Panc1 (cell line): Measurements from ENCODE around the gene KBTBD3. TPM values are rescaled to one million over a fixed set of nuclear protein-coding genes. Genes with fewer than 3 reads are reported as not detected.

Experiments
- ATAC-seq: fragments of 200-7000 bp; cut with Tn5 transposase; 2 replicates; pipeline ENCODE4 v1.9.1; 2020; ENCODE audit warnings: mild to moderate bottlenecking, moderate library complexity
- BruUV-seq: library from RNA; stranded (reverse); fragments of 400-500 nt; replicated peaks from 2 replicates; lab custom pipeline; 2021; lab: Mats Ljungman, UMichigan
- CTCF ChIA-PET: fragments of 300-600 bp; sonication (Branson Sonifier 250); formaldehyde crosslinking; loops from one replicate; lab custom pipeline; 2022; ENCODE audit warnings: antibody characterized with exemption; lab: Charles Lee
- POLR2A ChIA-PET: fragments of 300-600 bp; sonication (Branson Sonifier 250); formaldehyde crosslinking; loops from one replicate; lab custom pipeline; 2022; ENCODE audit warnings: antibody characterized with exemption; lab: Charles Lee
- DNase-seq: peaks from one replicate; pipeline ENCODE4 v3.0.0-alpha.2; 2010; ENCODE audit warnings: low read depth, low spot score
- H3K27ac ChIP-seq: 2 replicates; pipeline ENCODE4 v1.5.1; 2011; ENCODE audit warnings: mild to moderate bottlenecking, low read length, inconsistent platforms
- H3K27me3 ChIP-seq: fragments of 200-500 bp; sonication (Bioruptor generic); 2 replicates; pipeline ENCODE4 v1.6.0; 2014; ENCODE audit warnings: low read length, inconsistent platforms; ENCODE audit not compliant: control insufficient read depth, insufficient read depth
- H3K36me3 ChIP-seq: fragments of 200-500 bp; sonication (Bioruptor generic); 2 replicates; pipeline ENCODE4 v1.5.1; 2014; ENCODE audit warnings: inconsistent platforms, mild to moderate bottlenecking, low read length, moderate library complexity; ENCODE audit not compliant: control insufficient read depth, insufficient read depth
- H3K4me1 ChIP-seq: 2 replicates; pipeline ENCODE4 v1.5.1; 2011; ENCODE audit warnings: inconsistent platforms, mild to moderate bottlenecking, low read length, moderate library complexity; ENCODE audit not compliant: control insufficient read depth, insufficient read depth
- H3K4me3 ChIP-seq, 2 experiments: 2 replicates each; pipeline ENCODE4 v1.5.1; 2011 to 2012; ENCODE audit warnings: low read depth in 2 of 2, low read length in 2 of 2, mild to moderate bottlenecking in 2 of 2, inconsistent platforms in 1 of 2, moderate library complexity in 1 of 2
- H3K9me3 ChIP-seq: fragments of 200-500 bp; sonication (Bioruptor generic); 2 replicates; pipeline ENCODE4 v1.5.1; 2014; ENCODE audit warnings: low read depth, mild to moderate bottlenecking, inconsistent platforms, low read length, moderate library complexity; ENCODE audit not compliant: control insufficient read depth, insufficient read depth
- CTCF ChIP-seq: fragments of 450-650 bp; IDR thresholded peaks from 2 replicates; pipeline ENCODE4 v1.5.1; 2017; ENCODE audit warnings: mild to moderate bottlenecking
- POLR2AphosphoS5 ChIP-seq: IDR thresholded peaks from 2 replicates; pipeline ENCODE4 v1.6.1; 2012; ENCODE audit warnings: mild to moderate bottlenecking, low read depth, low read length, moderate library complexity
- REST ChIP-seq, 2 experiments: IDR thresholded peaks; 2 replicates each; pipeline ENCODE4 v1.6.1; 2011 to 2012; ENCODE audit warnings: low read depth in 2 of 2, control low read depth in 1 of 2, low read length in 1 of 2, mild to moderate bottlenecking in 1 of 2, moderate library complexity in 1 of 2; ENCODE audit not compliant: insufficient read depth in 1 of 2
- SIN3A ChIP-seq: IDR thresholded peaks from 2 replicates; pipeline ENCODE4 v1.6.1; 2012; ENCODE audit warnings: low read depth, mild to moderate bottlenecking, low read length, moderate library complexity, borderline replicate concordance; ENCODE audit not compliant: insufficient read depth
- TCF7L2 ChIP-seq: IDR thresholded peaks from 2 replicates; pipeline ENCODE4 v1.6.1; 2011; ENCODE audit warnings: mild to moderate bottlenecking, low read depth, low read length, inconsistent platforms
- in situ Hi-C: cut with HindIII; loops from 2 replicates; pipeline ENCODE4 v1.10.0; 2016; ENCODE audit warnings: low sequenced_read_pairs, low pct_unique_long_range_greater_than_20kb
- intact Hi-C: fragments of 100-400 bp; cut with micrococcal nuclease; formaldehyde crosslinking; loops from one replicate; pipeline ENCODE4 v1.10.0; 2022; ENCODE audit not compliant: unreplicated experiment
- total RNA-seq: library from RNA; stranded (reverse); gene quantifications from one replicate; pipeline ENCODE4 v1.2.1, GENCODE V29; 2021; ENCODE audit not compliant: unreplicated experiment

KBTBD3 gene
- total RNA-seq, 1 experiment from 2014 or later, result 5.7 TPM

GRCh38 chr11:106076171-106076918 is 802 bp downstream of the KBTBD3 start:
- Histone ChIP-seq H3K9me3 (no peaks in the 10 kb centered on the region), H3K4me3 (peak overlapping the region; percentile 90 to 98), H3K4me1 (peaks cover 16% of the 10 kb centered on the region), H3K36me3 (peaks cover 18% of the 10 kb centered on the region), H3K27ac (peak overlapping the region; percentile 76), H3K27me3 (no peaks in the 10 kb centered on the region)
- intact Hi-C loops (loop anchor here (2.0 kb wide), 1 partner anchor 54 kb away; the partner anchor contains the start of gene MSANTD4), in situ Hi-C loops (no loop called here)
- ChIA-PET POLR2A (no interaction called here), CTCF (no interaction called here)
- no TSS peak for BruUV-seq
- TF ChIP-seq CTCF (no peak), TCF7L2 (no peak), REST (IDR thresholded peaks at IDR 0.05; ENCODE audit: insufficient read depth in 1 of 2, low read depth in 2 of 2, low read length in 1 of 2) (no peak), SIN3A (no peak), POLR2AphosphoS5 (no peak)
- ATAC-seq (no peak), DNase-seq (peak; percentile 28)

- no peak for TF ChIP-seq CTCF
- no peak for TF ChIP-seq POLR2AphosphoS5
- TF ChIP-seq SIN3A, result no peak
- TF ChIP-seq REST (IDR thresholded peaks at IDR 0.05; ENCODE audit: insufficient read depth in 1 of 2, low read depth in 2 of 2, low read length in 1 of 2), result no peak
- TF ChIP-seq TCF7L2, result no peak
- BruUV-seq, result no TSS peak
Measured at GRCh38 chr11:106072804-106073203, 4.3 kb downstream of the KBTBD3 start.

More at GRCh38 chr11:106072804-106073203, 4.3 kb downstream of the KBTBD3 start:
- in situ Hi-C loops, result no loop called here
- CTCF ChIA-PET, result no interaction called here
- Histone ChIP-seq H3K27ac (no peak overlapping the region), H3K9me3 (no peaks in the 10 kb centered on the region), H3K4me3 (no peak overlapping the region), H3K4me1 (peaks cover 5% of the 10 kb centered on the region), H3K36me3 (no peaks in the 10 kb centered on the region), H3K27me3 (no peaks in the 10 kb centered on the region)
- DNase-seq, result no peak
- intact Hi-C loops, result no loop called here
- POLR2A ChIA-PET, result interaction anchor here (0.6 kb wide), 1 partner anchor 73 kb away, joined by 6 read pairs; no protein-coding TSS in a partner anchor
- ATAC-seq, result no peak
